ENCODE data around the gene DYSF.

The DYSF gene

GRCh38 chr2:71730785-71731383 lies 277.5 kb downstream of the DYSF start:
- DNase-seq (ENCODE audit: low spot score), result no peak

DNA sequence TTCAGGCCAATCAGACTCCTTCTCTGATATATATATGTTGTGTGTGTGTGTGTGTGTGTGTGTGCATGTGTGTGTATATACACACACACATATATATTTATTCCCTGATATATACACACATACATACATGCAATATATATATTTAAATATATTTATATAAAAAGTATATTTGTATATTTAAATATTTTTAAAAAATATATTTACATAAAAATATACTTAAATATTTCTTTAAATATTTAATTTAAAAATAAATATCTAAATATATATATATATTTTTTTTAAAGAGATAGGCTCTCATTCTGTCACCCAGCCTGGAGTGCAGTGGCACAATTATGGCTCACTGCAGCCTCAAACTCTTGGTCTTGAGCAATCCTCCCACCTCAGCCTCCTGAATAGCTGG lies 281.3 kb downstream of the DYSF start:
- no peak for DNase-seq (ENCODE audit: low spot score)

DNA sequence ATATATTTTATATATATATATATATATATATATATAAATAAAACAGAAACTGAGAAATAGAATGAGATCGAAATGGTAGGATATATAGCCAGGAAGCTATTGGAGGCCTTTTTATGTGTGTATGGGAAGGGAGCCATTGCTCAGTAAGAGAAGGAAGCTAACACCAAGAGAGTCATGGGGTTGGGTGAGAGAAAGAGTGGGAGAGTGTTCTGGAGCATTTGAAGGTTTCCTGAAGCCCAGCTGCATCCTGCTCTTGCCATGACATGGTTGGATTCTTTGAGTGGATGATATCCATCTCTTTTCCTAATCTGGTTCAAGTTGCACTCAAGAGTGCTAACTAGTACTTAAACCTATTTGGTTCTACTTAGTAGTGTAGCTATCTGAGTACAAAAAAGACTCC lies 282.3 kb downstream of the DYSF start:
- DNase-seq (ENCODE audit: low spot score), result no peak
